GM12873 (cell line): Measurements from ENCODE around the gene EIF3K.

Source experiments
- CTCF ChIP-seq: IDR thresholded peaks from 2 replicates; pipeline ENCODE4 v1.5.1; 2012; ENCODE audit warnings: low read depth, mild to moderate bottlenecking, moderate library complexity, low read length, control low read depth; ENCODE audit not compliant: insufficient read depth; ENCODE audit errors: missing control alignments

The EIF3K gene

GRCh38 chr19:38669552-38669951 is 50.6 kb downstream of the EIF3K start:
- TF ChIP-seq CTCF = no peak

GRCh38 chr19:38670921-38671398 is 52.0 kb downstream of the EIF3K start:
- TF ChIP-seq CTCF = no peak

GRCh38 chr19:38671654-38672053 is 52.7 kb downstream of the EIF3K start:
- no peak for TF ChIP-seq CTCF

GRCh38 chr19:38673030-38673429 is 54.0 kb downstream of the EIF3K start:
- TF ChIP-seq CTCF = no peak

- TF ChIP-seq CTCF = no peak
Observed at GRCh38 chr19:38674388-38675171, 55.6 kb downstream of the EIF3K start.

GRCh38 chr19:38675611-38676010 is 56.6 kb downstream of the EIF3K start:
- peak; percentile 31 for TF ChIP-seq CTCF

- TF ChIP-seq CTCF = no peak
Observed at GRCh38 chr19:38676023-38676877, 57.3 kb downstream of the EIF3K start.
